SK-N-SH treated with all-trans-retinoic acid at 6 μM for 48 hours (cell line): ENCODE measurements around the gene RNASEH1.

Experiments
- SNAI2 ChIP-seq: fragments of 250-450 bp; sonication (Bioruptor Pico); IDR thresholded peaks from 2 replicates; pipeline ENCODE4 v1.5.0; 2020; ENCODE audit warnings: mild to moderate bottlenecking, moderate library complexity
- ZFP3 ChIP-seq: fragments of 250-450 bp; sonication (Bioruptor Pico); IDR thresholded peaks from 2 replicates; pipeline ENCODE4 v1.5.0; 2020; ENCODE audit warnings: mild to moderate bottlenecking, moderate library complexity
- ZNF8 ChIP-seq: fragments of 450-650 bp; formaldehyde crosslinking; IDR thresholded peaks from 2 replicates; pipeline ENCODE4 v1.5.0; 2020; ENCODE audit warnings: mild to moderate bottlenecking, moderate library complexity

DNA sequence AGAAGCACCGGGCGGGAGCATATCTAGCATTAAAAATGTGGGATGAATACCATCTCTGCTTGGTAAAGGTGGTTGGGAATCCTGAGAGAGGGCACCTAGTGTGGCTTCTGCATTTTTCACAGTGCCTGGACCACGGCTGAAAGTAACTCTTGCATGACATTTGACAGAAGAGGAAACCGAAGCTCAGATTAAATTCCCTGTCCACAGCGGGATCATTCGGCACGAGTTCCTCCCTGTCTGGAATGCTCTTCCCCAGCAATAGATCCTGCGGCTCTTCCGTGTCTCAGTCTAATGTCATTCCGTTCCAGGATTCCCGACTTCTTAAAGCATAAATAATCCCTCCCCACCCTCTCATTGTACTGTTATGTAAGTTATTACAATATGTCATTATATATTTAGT is 16.0 kb upstream of the RNASEH1 start:
- no peak for TF ChIP-seq ZFP3 (CRISPR knock-in tag)
- no peak for TF ChIP-seq ZNF8 (CRISPR knock-in tag)
- no peak for TF ChIP-seq SNAI2 (CRISPR knock-in tag)
